Liver (tissue), 3 donors: ENCODE data around the gene ANXA11.

Experiments used
- CTCF ChIP-seq: fragments of 150-350 bp; IDR thresholded peaks from 2 replicates; pipeline ENCODE4 v1.5.1; 2017; ENCODE audit warnings: improper control_type of control experiment, low read depth, low read length; ENCODE audit not compliant: missing input control
- SP1 ChIP-seq: IDR thresholded peaks from 2 replicates; pipeline ENCODE4 v1.6.1; 2018; ENCODE audit warnings: antibody characterized with exemption, mild to moderate bottlenecking
- donor health status: healthy.
- donor health status: healthy.

- no peak for TF ChIP-seq SP1
- no peak for TF ChIP-seq CTCF
Measured at GRCh38 chr10:80126876-80127275, 78.5 kb downstream of the ANXA11 start.
